ENCODE results near the gene SEBOX.

The SEBOX gene

DNA sequence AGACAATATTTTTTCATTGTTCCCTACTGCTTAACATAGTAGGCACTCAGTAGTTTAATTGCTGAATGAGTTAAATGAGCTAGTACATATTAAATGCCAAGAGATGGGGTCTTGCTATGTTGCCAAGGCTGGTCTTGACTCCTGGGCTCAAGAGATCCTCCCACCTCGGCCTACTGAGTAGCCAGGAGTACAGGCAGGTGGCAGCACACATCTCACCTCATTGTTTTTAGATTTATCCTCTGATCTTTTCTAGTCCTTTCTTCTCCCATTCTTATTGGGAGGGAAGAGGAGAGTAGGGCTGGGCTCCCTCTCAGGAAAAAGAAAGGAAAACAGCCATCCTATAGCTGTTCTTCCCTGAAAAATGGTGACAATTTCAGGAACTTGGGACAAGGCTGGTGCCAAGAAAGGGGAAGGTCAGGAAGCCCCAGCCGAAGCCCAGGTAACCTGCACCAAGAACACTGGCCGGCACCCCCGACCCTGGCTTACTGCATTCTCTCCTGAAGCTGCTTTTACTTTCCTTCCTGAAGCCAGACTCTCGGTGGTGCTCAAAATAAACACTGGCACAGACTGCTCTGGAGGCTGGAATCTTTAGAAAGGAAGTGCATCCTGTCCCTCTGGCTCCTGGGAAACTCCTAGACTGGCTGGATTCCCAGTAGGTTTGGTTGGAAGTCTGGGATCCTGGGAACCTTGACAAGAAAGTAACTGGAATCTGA lies 26.8 kb downstream of the SEBOX start:
- no peak for DNase-seq

DNA sequence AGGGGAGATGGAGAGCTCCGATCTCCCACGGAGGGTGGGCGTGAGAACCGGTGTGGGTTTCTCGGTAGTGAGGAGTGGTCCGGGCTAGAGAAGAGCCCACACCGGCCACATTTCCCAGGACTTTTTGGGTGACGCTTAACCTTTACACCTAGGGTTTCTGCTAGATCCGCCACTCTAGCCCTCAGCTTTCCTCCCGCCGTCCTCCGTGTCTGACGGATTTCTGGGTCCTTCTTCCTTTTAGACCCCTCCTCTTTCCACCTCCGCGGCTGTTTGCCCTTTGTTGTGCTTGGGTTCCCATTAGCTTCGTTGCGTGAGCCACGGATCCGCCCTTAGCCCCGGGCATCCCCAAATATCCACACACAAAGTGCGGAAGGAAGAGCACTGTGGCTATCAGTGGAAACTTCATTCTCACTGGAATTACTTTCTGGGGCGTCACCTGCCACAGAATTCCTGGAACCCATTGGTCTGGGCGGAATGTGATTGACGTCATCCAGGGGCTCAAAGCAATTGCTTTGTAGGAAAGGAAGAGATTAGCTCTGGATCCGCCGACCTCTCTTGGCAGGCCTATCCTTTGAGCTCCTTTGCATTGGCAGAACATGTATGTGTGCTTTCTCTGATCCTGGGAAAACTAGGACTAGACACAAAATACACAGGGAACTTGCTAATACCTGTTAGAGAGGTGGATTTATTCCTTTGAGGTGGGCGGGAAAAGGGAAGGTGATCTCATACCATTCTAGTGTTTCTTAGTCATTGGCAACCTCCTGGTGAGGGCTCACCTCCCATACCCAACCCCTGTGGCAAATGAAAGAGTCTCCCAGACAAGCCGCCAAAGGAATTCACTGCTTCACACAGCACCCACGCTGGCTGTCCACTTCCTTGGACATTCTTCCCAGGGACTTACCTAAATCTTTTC lies 28.8 kb downstream of the SEBOX start:
- peak in 1 of 2 donors; percentile 13 for DNase-seq

- DNase-seq = peak; percentile 99
Measured at GRCh38 chr17:28335201-28335958, 29.6 kb downstream of the SEBOX start, which contains the start of the genes IFT20 and TNFAIP1. Gene IFT20, minus strand, starts transcription at chr17:28335472. Its CDS starts 3,487 bp downstream, at chr17:28331985. Gene TNFAIP1, plus strand, starts transcription at chr17:28335761. Its CDS starts 3,761 bp downstream, at chr17:28339522.

- no peak for DNase-seq
Measured at GRCh38 chr17:28334666-28335200, 30.3 kb downstream of the SEBOX start.

DNA sequence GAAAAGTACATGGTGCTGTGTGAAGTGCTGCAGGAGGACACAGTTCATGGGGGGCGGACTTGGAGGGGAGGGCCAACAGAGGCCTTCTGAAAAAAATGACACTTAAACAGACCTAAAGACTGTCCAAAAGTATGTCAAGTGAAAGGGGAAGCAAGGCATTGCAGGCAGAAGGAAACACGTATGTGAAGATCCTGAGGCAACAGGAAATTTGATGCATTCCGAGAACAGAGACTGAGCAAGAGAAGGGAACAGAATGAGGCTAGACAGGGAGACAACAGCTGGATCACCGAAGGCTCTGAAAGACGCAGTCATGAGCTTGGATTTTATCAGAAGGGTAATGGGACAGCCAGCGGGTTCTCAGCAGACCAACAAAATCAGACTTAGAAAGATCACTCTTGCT lies 30.8 kb downstream of the SEBOX start:
- DNase-seq = no peak

GRCh38 chr17:28333083-28333746 lies 31.8 kb downstream of the SEBOX start:
- DNase-seq = no peak

DNA sequence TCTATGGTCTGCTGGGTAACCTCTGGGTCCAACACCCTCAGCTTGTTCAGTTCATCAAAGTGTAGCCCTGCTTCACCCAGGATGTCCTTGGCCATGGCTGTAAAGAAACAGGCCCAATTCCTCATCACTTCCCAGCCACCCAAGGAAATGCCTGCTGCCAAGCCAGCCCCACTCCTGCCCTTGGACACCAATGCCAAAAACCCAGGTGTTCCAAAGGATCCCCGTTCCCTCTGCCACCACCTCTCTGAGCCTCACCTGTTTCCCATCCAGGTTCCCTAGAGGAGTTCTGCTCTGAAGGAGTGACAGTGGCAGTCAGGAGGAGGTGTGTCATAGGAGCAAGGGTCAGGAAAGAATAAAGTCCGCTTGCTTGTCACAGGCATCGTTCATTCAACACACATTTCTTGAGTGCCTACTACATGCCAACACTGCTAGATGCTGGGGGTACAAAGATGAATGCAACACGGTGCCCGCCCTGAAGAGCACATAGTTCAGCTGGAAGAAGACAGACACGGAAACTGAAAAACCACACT lies 33.0 kb downstream of the SEBOX start:
- DNase-seq = no peak

DNA sequence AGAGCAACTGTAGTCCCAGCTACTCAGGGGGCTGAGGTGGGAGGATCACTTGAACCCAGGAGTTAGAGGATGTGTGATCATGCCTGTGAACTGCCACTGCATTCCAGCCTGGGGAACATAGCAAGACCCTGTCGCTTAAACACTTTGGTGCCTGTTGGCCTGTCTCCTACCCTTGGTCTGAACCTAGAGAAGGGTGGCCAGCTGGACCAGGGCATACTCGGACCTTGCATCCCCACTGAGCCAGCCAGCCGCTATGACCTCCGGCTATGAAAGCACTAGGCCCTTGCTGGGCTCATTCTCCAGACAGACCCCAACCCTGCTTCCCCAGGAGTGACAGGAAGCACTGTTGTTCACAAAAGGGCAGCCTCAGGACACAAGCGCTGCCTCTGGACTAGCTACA lies 34.3 kb downstream of the SEBOX start:
- no peak for DNase-seq

DNA sequence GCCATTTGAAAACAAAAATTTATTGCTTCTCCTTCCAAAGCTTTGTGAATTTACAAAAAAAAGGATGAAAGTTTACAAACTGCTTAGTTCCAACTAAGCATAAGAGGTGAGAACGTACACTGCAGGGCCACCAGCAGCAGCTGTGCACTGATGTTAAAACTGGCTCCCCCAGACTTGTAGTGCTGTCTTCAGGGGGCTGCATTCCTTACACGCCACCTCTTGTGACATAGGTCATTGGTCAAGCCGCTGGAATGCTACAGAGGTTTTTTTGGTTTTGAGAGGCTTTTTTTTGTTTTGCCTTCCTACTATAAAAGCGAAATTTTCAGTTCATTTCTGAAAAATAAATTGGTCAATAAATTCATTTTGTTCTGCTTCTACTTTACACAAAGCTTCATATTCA lies 36.7 kb downstream of the SEBOX start:
- DNase-seq = no peak

- no peak for DNase-seq
Measured at GRCh38 chr17:28327709-28328108, 37.3 kb downstream of the SEBOX start.

GRCh38 chr17:28327031-28327607 lies 37.9 kb downstream of the SEBOX start:
- DNase-seq = no peak

GRCh38 chr17:28326114-28326513 lies 38.9 kb downstream of the SEBOX start:
- DNase-seq = no peak

- DNase-seq = no peak
Measured at GRCh38 chr17:28325211-28325610, 39.8 kb downstream of the SEBOX start.

DNA sequence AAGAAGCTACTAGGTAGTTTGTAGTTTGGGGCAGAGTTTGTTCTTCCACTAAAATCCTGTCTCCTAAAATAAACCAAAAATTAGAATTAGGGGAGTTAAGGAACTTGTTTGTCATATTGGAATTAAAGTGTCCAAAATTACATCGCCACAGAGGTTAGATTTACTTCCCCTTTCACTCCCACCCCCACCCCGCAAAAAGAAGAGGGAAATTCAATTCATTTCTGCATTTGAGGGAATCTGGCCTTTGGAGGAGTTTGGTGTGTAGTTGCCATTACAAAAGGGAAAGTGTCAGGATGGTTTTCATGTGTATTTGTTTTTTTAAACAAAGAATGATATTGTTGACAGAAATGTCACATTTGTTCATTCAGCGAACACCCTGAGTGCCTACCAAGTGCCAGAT lies 40.2 kb downstream of the SEBOX start:
- no peak for DNase-seq

DNA sequence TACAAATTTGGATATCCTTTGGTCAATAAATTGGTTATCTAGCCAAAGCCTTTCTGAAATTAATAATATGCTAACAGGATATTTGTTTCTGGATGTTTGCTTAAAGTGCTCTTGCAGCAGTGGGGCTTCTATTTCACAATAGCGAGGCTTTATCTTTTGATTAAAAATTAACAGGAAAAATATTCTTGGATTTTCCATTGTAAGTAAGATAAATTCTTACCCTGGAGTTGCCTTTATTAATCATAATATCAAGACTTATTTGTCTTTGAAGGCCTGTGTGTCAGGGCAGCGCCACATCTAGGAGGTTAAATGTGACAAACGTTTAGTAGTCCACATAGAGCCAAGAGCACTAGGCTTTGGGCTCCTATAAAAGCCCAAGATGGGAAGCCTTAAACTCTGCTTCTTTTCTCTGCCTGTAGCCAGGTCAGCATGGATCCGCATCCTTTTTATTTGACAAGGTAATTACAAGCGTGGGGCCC lies 40.7 kb downstream of the SEBOX start:
- DNase-seq = no peak

DNA sequence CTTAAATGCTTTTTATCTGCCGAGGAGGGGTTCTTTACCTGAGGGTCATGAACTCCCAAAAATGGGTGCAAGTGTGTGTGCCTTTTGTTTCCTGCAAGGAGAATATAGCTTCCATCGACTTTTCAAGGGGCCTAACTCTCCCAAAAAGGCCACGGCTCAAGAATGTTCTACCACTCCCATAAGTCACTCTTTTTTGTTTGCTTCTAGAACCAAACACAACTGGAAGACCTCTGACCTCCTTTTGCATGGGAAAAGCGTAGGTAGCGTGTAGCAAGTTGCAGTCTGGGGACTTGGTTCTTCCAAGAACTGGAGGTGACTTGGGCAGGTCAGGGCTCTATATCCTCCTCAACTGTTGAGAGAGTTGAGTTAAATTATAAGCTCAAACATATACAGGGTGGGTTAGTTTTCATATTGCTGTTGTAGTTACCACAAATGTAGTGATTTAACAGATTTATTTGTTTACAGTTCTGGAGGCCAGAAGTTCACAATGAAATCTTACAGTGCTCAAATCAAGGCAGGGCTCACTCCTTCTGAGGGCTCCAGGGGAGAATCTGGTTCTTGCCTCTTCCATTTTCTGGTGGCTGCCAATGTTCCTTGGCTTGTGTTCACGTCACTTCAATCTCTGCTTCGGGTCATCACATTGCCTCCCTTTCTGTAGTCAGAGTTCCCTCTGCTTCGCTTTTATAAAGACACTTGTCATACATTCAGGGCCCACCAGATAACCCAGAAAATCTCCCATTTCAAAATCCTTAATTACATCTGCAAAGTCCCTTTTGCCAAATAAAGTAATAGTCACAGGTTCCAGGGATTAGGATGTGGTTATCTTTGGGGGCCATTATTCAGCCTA lies 44.6 kb downstream of the SEBOX start:
- no peak for DNase-seq

GRCh38 chr17:28319598-28319935 lies 45.4 kb downstream of the SEBOX start:
- no peak for DNase-seq

DNA sequence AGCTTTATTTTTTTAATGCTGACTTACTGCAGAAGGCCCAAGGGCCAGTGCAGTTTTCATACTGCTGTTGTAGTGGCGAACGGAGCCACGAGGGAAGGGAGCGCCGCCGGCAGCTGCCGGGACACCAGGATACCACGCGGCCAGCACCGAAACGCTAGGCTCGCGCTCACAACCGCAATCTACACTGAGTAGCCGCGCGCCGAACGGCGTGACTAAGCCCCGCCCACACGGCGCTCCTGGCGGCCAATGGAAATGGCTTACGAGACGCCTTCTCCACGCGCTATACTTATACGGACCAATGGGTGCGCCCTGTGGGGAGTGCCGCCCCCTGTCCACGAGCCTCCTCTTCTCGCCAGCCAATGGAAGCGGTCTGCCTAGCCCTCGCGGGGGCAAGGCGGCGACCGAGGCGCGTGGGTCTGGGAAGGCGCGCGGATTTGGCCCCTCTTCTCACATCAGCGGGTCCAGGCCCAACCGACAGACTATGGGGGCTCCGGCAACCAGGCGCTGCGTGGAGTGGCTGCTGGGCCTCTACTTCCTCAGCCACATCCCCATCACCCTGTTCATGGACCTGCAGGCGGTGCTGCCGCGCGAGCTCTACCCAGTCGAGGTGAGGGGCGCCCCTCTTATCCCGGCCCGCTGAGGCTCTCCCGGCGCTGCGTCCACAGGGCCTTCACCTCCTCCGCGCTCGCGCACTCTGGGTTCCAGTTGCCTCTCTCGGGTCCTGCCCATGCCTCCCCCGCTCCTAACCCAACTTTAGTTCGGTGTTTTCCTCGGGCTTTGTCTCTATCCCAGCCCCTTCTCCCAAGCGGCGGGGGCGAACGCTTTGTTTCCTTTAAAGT lies 46.0 kb downstream of the SEBOX start, which contains the start of gene TMEM97:
TMEM97 (plus strand) TSS at position 442 of the 839 bp plus-strand sequence; CDS start at position 482, 40 bp downstream.
- peak; percentile 94 to 96 for DNase-seq

GRCh38 chr17:28317966-28318758 lies 46.8 kb downstream of the SEBOX start:
- DNase-seq = no peak
